Measurements from ENCODE around the gene DCC. TPM values are rescaled to one million over a fixed set of nuclear protein-coding genes. Genes with fewer than 3 reads are reported as not detected.

The DCC gene
- total and polyA plus RNA-seq, 2 of the 8 experiments (the other 6 are each of a cell fraction or from before 2014, with no cell fraction given) = 0.14 to 1.4 TPM

DNA sequence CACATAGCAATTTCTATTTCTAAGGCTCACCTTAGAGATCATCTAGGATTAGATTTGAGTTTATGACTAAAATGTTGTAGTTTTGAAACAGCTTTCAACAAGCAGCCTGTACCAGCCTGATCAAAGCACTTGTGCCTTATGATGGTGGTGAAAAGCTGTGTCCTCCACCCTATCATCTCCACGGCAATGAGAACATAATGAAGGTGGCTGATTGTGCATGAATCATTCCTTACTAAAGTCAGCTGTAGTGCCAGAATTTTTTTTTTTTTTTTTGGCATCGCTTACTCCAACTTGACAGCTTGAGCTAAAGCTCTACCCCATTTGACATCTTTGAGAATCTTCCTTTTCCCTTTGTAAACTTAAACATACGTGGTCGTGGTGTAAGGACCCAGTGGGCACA lies 86.0 kb downstream of the DCC start (continued):
- TF ChIP-seq, protein P1, sequence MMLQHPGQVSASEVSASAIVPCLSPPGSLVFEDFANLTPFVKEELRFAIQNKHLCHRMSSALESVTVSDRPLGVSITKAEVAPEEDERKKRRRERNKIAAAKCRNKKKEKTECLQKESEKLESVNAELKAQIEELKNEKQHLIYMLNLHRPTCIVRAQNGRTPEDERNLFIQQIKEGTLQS (IDR thresholded peaks at IDR 0.05; ENCODE audit: insufficient read depth, low read depth, low read length) = no peak
- no peak for TF ChIP-seq HDAC2 (IDR thresholded peaks at IDR 0.05; ENCODE audit: borderline replicate concordance in 1 of 2, low read depth in 2 of 2, low read length in 2 of 2)

Measured in H1 (cell line).